GM06990 (cell line): ENCODE measurements around the gene FOXD3.

Experiments used
- DNase-seq: peaks from one replicate; pipeline ENCODE4 v3.0.0-alpha.2; 2011; ENCODE audit not compliant: insufficient read length; ENCODE audit errors: extremely low read depth
- H3K27me3 ChIP-seq: replicated peaks from 2 replicates; pipeline ENCODE4 v1.6.0; 2011; ENCODE audit warnings: low read length; ENCODE audit not compliant: control insufficient read depth, insufficient read depth
- H3K36me3 ChIP-seq: 2 replicates; pipeline ENCODE4 v1.5.1; 2011; ENCODE audit warnings: low read length; ENCODE audit not compliant: control insufficient read depth, insufficient read depth
- H3K4me3 ChIP-seq: replicated peaks from 2 replicates; pipeline ENCODE4 v1.5.1; 2011; ENCODE audit warnings: low read depth, mild to moderate bottlenecking, control low read depth, low read length
- CTCF ChIP-seq: IDR thresholded peaks from 2 replicates; pipeline ENCODE4 v1.5.1; 2011; ENCODE audit warnings: low read length, control low read depth, mild to moderate bottlenecking, inconsistent platforms; ENCODE audit not compliant: insufficient read depth, poor library complexity, severe bottlenecking

Gene FOXD3

GRCh38 chr1:63329621-63330330 lies 7.4 kb downstream of the FOXD3 start:
- no peak for TF ChIP-seq CTCF
- Histone ChIP-seq H3K27me3 (no peaks in the 10 kb centered on the region; the same call in 1 of the 2 replicates), H3K4me3 (no peak overlapping the region)

DNA sequence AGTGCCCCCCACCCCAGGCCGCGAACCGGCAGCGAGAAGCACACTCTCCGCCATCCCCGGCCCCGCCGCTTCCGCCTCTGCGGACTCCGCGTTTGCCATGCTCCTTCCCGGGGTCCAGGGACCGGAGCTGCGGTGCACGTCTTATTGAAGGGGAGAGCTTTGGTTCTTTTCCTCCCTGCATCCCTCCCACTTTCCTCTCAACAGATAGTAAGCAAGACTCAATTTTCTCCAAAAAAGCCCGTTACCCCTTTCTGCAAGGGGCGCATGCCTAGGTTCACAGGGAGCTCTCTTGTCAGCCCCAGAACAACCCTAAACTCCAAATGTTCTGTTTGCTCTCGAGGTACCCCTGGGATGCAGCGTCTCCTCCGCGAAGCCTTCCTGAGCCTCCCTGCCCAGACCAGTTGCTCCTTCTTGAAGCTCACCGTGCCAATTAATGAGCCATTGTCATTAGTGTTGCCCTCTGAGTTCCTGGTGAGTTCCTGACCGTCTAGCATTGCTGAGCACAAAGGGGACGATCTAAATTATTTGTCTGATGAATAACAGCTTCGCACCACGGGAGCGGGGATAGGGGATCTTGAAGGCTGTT lies 8.1 kb downstream of the FOXD3 start:
- no peak overlapping the region for H3K4me3 ChIP-seq
- no peak for DNase-seq
- no peaks in the 10 kb centered on the region; the same call in 1 of the 2 replicates for H3K27me3 ChIP-seq

More at GRCh38 chr1:63329621-63330330, 7.4 kb downstream of the FOXD3 start:
- no peak for DNase-seq
- no peaks in the 10 kb centered on the region for H3K36me3 ChIP-seq

DNA sequence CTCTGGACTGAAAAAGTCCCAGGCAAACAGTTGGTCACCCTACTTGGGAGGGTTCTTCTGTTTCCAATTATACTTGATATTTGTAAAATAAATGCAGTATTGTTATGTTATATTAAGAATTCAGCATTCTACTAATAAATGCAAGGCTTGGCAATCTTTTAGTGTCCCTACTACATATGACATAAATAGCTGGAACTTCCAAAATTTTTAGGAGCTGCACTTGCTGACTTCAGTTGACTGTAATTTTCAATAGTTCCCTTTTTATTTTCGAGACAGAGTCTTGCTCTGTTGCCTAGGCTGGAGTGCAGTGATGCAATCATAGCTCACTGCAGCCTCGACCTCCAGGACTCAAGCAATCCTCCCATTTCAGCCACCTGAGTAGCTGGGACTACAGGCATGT lies 20.0 kb downstream of the FOXD3 start:
- no peak overlapping the region for H3K4me3 ChIP-seq
- no peak for DNase-seq
- no peaks in the 10 kb centered on the region for H3K36me3 ChIP-seq
- no peak for TF ChIP-seq CTCF
- no peaks in the 10 kb centered on the region; the same call in 1 of the 2 replicates for H3K27me3 ChIP-seq

More for the DNA sequence above, 8.1 kb downstream of the FOXD3 start:
- TF ChIP-seq CTCF: no peak
- no peaks in the 10 kb centered on the region for H3K36me3 ChIP-seq

GRCh38 chr1:63343922-63344321 lies 21.6 kb downstream of the FOXD3 start:
- no peaks in the 10 kb centered on the region for H3K36me3 ChIP-seq
- no peak for DNase-seq
- no peak for TF ChIP-seq CTCF
- no peaks in the 10 kb centered on the region; the same call in 1 of the 2 replicates for H3K27me3 ChIP-seq
- no peak overlapping the region for H3K4me3 ChIP-seq

- DNase-seq: no peak
- no peak for TF ChIP-seq CTCF
- H3K36me3 ChIP-seq: no peaks in the 10 kb centered on the region
- H3K4me3 ChIP-seq: no peak overlapping the region
- H3K27me3 ChIP-seq: no peaks in the 10 kb centered on the region; the same call in 1 of the 2 replicates
Measured at GRCh38 chr1:63350320-63350719, 28.0 kb downstream of the FOXD3 start.
